ENCODE data around the gene TSNAXIP1.

- TF ChIP-seq EP300 (IDR thresholded peaks at IDR 0.05; ENCODE audit: borderline replicate concordance) = no peak
- no peak for TF ChIP-seq EGR1 (IDR thresholded peaks at IDR 0.05)
- TF ChIP-seq RAD21 (IDR thresholded peaks at IDR 0.05; ENCODE audit: low read depth) = no peak
- no peak for TF ChIP-seq TEAD4 (IDR thresholded peaks at IDR 0.05)
- no peak for TF ChIP-seq FOXM1 (IDR thresholded peaks at IDR 0.05; ENCODE audit: borderline replicate concordance, low read depth)
- TF ChIP-seq, protein P1, sequence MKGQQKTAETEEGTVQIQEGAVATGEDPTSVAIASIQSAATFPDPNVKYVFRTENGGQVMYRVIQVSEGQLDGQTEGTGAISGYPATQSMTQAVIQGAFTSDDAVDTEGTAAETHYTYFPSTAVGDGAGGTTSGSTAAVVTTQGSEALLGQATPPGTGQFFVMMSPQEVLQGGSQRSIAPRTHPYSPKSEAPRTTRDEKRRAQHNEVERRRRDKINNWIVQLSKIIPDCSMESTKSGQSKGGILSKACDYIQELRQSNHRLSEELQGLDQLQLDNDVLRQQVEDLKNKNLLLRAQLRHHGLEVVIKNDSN (IDR thresholded peaks at IDR 0.05) = no peak
- TF ChIP-seq CEBPB (IDR thresholded peaks at IDR 0.05) = no peak
- TF ChIP-seq REST (IDR thresholded peaks at IDR 0.05; ENCODE audit: low read depth) = no peak
- no peak for TF ChIP-seq TAF1 (IDR thresholded peaks at IDR 0.05; ENCODE audit: low read depth)
- no peak for TF ChIP-seq YY1 (IDR thresholded peaks at IDR 0.05; ENCODE audit: low read depth)
- TF ChIP-seq MAX (IDR thresholded peaks at IDR 0.05) = no peak
- TF ChIP-seq CREB1 (IDR thresholded peaks at IDR 0.05; ENCODE audit: low read depth) = no peak
- no peak for TF ChIP-seq TCF12 (IDR thresholded peaks at IDR 0.05; ENCODE audit: low read depth)
- TF ChIP-seq NFIC (IDR thresholded peaks at IDR 0.05) = no peak
Measured at GRCh38 chr16:67780847-67781564, 25.7 kb upstream of the TSNAXIP1 start.

Data from Ishikawa (cell line).